Loucy (cell line): ENCODE results near the gene AAGAB.

Experiments
- EZH2phosphoT487 ChIP-seq: fragments of 200-600 bp; IDR thresholded peaks from 2 replicates; pipeline ENCODE4 v1.6.1; 2018; ENCODE audit warnings: antibody characterized with exemption, mild to moderate bottlenecking, moderate library complexity, borderline replicate concordance
- TF ChIP-seq, protein P1 (sequence below): fragments of 200-600 bp; sonication (generic); conservative IDR thresholded peaks from 2 replicates; pipeline ENCODE4 v1.5.1; 2014; ENCODE audit warnings: mild to moderate bottlenecking, antibody characterized with exemption, low read length

DNA sequence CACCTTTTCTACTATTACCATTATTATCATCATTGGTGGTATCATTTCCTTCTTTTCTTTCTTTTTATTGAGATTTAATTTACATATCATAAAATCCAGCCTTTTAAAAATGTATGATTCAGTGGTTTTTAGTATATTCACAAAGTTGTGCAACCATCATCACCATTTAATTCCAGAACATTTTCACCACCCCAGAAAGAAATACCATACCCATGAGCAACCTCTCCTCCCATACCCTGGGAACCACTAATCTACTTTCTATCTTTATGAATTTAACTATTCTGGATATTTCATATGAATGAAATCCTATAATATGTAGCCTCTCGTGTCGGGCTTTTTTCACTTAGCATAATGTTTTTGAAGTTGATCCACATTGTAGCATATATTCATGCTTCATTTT is 29.1 kb downstream of the AAGAB start:
- TF ChIP-seq, protein P1, sequence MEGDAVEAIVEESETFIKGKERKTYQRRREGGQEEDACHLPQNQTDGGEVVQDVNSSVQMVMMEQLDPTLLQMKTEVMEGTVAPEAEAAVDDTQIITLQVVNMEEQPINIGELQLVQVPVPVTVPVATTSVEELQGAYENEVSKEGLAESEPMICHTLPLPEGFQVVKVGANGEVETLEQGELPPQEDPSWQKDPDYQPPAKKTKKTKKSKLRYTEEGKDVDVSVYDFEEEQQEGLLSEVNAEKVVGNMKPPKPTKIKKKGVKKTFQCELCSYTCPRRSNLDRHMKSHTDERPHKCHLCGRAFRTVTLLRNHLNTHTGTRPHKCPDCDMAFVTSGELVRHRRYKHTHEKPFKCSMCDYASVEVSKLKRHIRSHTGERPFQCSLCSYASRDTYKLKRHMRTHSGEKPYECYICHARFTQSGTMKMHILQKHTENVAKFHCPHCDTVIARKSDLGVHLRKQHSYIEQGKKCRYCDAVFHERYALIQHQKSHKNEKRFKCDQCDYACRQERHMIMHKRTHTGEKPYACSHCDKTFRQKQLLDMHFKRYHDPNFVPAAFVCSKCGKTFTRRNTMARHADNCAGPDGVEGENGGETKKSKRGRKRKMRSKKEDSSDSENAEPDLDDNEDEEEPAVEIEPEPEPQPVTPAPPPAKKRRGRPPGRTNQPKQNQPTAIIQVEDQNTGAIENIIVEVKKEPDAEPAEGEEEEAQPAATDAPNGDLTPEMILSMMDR: no peak
- no peak for TF ChIP-seq EZH2phosphoT487
